Measurements from ENCODE around the gene ZNF724.
"Not testable (repeated sequence)": the region's sequence is repeated elsewhere in the genome, so short reads cannot be mapped to it uniquely, and the experiment has no call there.

Gene ZNF724

DNA sequence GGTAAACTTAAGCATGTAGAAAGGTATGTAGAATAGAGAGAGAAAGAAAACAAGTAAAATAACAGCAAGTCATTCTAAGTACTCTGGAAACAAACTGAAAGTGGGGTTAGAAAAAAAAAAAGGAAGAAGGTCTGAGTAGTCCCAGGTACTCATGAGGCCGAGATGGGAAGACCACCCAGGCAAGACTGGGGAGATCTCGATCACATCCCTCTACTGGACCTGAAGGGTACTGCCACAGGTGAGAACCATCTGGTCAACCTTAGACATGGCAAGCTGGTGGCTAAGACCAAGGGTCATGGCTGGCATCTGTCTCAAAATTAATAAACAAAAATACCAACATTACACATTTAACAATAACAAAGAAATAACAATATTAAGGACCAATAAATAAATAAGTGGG lies 36.3 kb upstream of the ZNF724 start:
- Histone ChIP-seq H3K4me2 (ENCODE audit: low read length) (no peak overlapping the region), H3K27ac (ENCODE audit: low read depth, low read length) (no peak overlapping the region), H3K14ac (ENCODE audit: low read length) (no peak overlapping the region), H2BK12ac (ENCODE audit: low read length) (no peak overlapping the region), H3K4me3 (ENCODE audit: low read depth, low read length) (no peak overlapping the region), H3K36me3 (ENCODE audit: control insufficient read depth in 1 of 2, insufficient read depth in 2 of 2, low read length in 2 of 2) (peaks cover 0 to 2% of the 10 kb centered on the region in 2 experiments), H4K12ac (ENCODE audit: low read depth, low read length) (no peak overlapping the region), H3K79me2 (ENCODE audit: control insufficient read depth, insufficient read depth, low read length, poor library complexity) (no peaks in the 10 kb centered on the region), H3K18ac (ENCODE audit: low read length) (no peak overlapping the region), H4K91ac (ENCODE audit: low read depth, low read length) (no peak overlapping the region), H3K4ac (ENCODE audit: low read depth, low read length) (no peak overlapping the region), H3K4me1 (ENCODE audit: control insufficient read depth in 1 of 2, insufficient read depth in 2 of 2, low read length in 2 of 2) (no peaks in the 10 kb centered on the region), H3K23ac (ENCODE audit: low read length) (no peak overlapping the region), H3K9me3 (ENCODE audit: insufficient read depth, low read depth, low read length) (peaks cover 8% of the 10 kb centered on the region), H3K27me3 (ENCODE audit: insufficient read depth, low read length) (no peaks in the 10 kb centered on the region), H3K9ac (ENCODE audit: low read length) (no peak overlapping the region), H2BK5ac (ENCODE audit: low read depth, low read length, poor library complexity) (no peak overlapping the region), H2AFZ (ENCODE audit: insufficient read depth, low read length, poor library complexity) (no peak overlapping the region), H2BK120ac (ENCODE audit: insufficient read depth, low read length, poor library complexity) (no peak overlapping the region), H4K8ac (ENCODE audit: low read depth, low read length) (no peak overlapping the region), H3K79me1 (ENCODE audit: low read length) (no peaks in the 10 kb centered on the region), H2AK5ac (ENCODE audit: low read length) (no peak overlapping the region)
- peak in 1 of 2 donors; percentile 7 for DNase-seq
- no CpG with 5 or more reads among the region's 2 CpGs for WGBS (ENCODE audit: extremely low coverage, insufficient coverage, insufficient read length)

DNA sequence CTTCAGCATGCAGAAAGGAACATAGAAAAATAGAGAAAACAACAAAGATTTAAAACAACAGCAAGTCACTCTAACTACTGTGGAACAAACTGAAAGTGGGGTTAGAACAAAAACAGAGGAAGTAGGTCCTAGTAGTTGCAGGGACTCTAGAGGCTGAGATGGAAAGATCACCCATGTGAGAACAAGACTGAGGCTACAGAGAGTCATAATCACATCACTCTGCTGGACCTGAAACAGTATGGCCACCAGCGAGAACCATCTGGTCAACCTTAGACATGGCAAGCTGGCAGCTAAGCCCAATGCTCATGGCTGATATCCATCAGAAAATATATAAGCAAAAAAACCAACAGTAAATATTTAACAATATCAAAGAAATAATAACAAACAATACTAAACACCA lies 35.8 kb upstream of the ZNF724 start:
- H4K91ac ChIP-seq (ENCODE audit: low read depth, low read length) = no peak overlapping the region
- no peak overlapping the region for H2BK120ac ChIP-seq (ENCODE audit: insufficient read depth, low read length, poor library complexity)
- H2BK5ac ChIP-seq (ENCODE audit: low read depth, low read length, poor library complexity) = no peak overlapping the region
- H3K4me2 ChIP-seq (ENCODE audit: low read length) = no peak overlapping the region
- H3K14ac ChIP-seq (ENCODE audit: low read length) = no peak overlapping the region
- H3K9ac ChIP-seq (ENCODE audit: low read length) = no peak overlapping the region
- no peak overlapping the region for H4K12ac ChIP-seq (ENCODE audit: low read depth, low read length)
- H3K27me3 ChIP-seq (ENCODE audit: insufficient read depth, low read length) = no peaks in the 10 kb centered on the region
- H3K9me3 ChIP-seq (ENCODE audit: insufficient read depth, low read depth, low read length) = peaks cover 8% of the 10 kb centered on the region
- DNase-seq = peak in 1 of 2 donors; percentile 12
- no peaks in the 10 kb centered on the region for H3K4me1 ChIP-seq (ENCODE audit: control insufficient read depth in 1 of 2, insufficient read depth in 2 of 2, low read length in 2 of 2)
- no peaks in the 10 kb centered on the region for H3K79me1 ChIP-seq (ENCODE audit: low read length)
- no peak overlapping the region for H3K18ac ChIP-seq (ENCODE audit: low read length)
- no peaks in the 10 kb centered on the region for H3K79me2 ChIP-seq (ENCODE audit: control insufficient read depth, insufficient read depth, low read length, poor library complexity)
- H3K36me3 ChIP-seq (ENCODE audit: control insufficient read depth in 1 of 2, insufficient read depth in 2 of 2, low read length in 2 of 2) = peaks cover 0 to 2% of the 10 kb centered on the region in 2 experiments
- no CpG with 5 or more reads among the region's 1 CpG for WGBS (ENCODE audit: extremely low coverage, insufficient coverage, insufficient read length)
- H2AK5ac ChIP-seq (ENCODE audit: low read length) = no peak overlapping the region
- H3K4me3 ChIP-seq (ENCODE audit: low read depth, low read length) = no peak overlapping the region
- H4K8ac ChIP-seq (ENCODE audit: low read depth, low read length) = no peak overlapping the region
- H3K4ac ChIP-seq (ENCODE audit: low read depth, low read length) = no peak overlapping the region
- H2AFZ ChIP-seq (ENCODE audit: insufficient read depth, low read length, poor library complexity) = no peak overlapping the region
- H2BK12ac ChIP-seq (ENCODE audit: low read length) = no peak overlapping the region
- no peak overlapping the region for H3K23ac ChIP-seq (ENCODE audit: low read length)
- H3K27ac ChIP-seq (ENCODE audit: low read depth, low read length) = no peak overlapping the region

DNA sequence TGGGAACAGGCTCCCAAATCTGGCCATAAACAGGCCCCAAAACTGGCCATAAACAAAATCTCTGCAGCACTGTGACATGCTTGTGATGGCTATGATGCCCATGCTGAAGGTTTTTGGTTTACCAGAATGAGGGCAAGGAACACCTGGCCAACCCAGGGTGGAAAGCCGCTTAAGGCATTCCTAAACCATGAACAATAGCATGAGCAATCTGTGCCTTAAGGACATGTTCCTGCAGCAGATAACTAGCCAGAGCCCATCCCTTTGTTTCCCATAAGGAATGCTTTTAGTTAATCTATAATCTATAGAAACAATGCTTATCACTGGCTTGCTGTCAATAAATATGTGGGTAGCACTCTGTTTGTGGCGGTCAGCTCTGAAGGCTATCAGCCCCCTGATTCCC lies 35.1 kb upstream of the ZNF724 start:
- peak; percentile 62 to 78 for DNase-seq
- not testable (repeated sequence) for H3K4me1 ChIP-seq (ENCODE audit: control insufficient read depth in 1 of 2, insufficient read depth in 2 of 2, low read length in 2 of 2); H4K12ac ChIP-seq (ENCODE audit: low read depth, low read length); H3K4ac ChIP-seq (ENCODE audit: low read depth, low read length); H3K36me3 ChIP-seq (ENCODE audit: control insufficient read depth in 1 of 2, insufficient read depth in 2 of 2, low read length in 2 of 2); H2AFZ ChIP-seq (ENCODE audit: insufficient read depth, low read length, poor library complexity); H3K79me2 ChIP-seq (ENCODE audit: control insufficient read depth, insufficient read depth, low read length, poor library complexity); H2AK5ac ChIP-seq (ENCODE audit: low read length); H3K9ac ChIP-seq (ENCODE audit: low read length); H3K23ac ChIP-seq (ENCODE audit: low read length); H3K14ac ChIP-seq (ENCODE audit: low read length); H3K79me1 ChIP-seq (ENCODE audit: low read length); H3K27me3 ChIP-seq (ENCODE audit: insufficient read depth, low read length); H3K27ac ChIP-seq (ENCODE audit: low read depth, low read length); H4K8ac ChIP-seq (ENCODE audit: low read depth, low read length); H2BK5ac ChIP-seq (ENCODE audit: low read depth, low read length, poor library complexity); H3K4me3 ChIP-seq (ENCODE audit: low read depth, low read length); H2BK120ac ChIP-seq (ENCODE audit: insufficient read depth, low read length, poor library complexity); H3K4me2 ChIP-seq (ENCODE audit: low read length); H4K91ac ChIP-seq (ENCODE audit: low read depth, low read length); H3K9me3 ChIP-seq (ENCODE audit: insufficient read depth, low read depth, low read length); H2BK12ac ChIP-seq (ENCODE audit: low read length); H3K18ac ChIP-seq (ENCODE audit: low read length)
- no CpG with 5 or more reads among the region's 2 CpGs for WGBS (ENCODE audit: extremely low coverage, insufficient coverage, insufficient read length)

DNA sequence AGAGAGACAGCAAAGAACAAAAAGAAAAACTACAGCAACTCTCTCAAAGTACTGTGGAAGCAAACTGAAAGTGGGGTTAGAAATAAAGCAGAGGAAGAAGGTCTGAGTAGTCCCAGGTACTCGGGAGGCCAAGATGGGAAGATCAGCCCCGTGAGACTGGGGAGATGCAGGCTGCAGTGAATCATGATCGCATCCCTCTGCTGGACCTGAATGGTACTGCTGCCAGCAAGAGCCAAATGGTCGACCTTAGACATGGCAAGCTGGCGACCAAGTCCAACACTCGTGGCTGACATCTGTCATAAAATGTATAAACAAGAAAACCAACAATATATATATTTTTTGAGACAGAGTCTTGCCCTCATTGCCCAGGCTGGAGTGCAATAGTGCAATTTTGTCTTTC lies 33.7 kb upstream of the ZNF724 start:
- Histone ChIP-seq H2BK120ac (ENCODE audit: insufficient read depth, low read length, poor library complexity) (no peak overlapping the region), H3K23ac (ENCODE audit: low read length) (no peak overlapping the region), H3K14ac (ENCODE audit: low read length) (no peak overlapping the region), H3K79me2 (ENCODE audit: control insufficient read depth, insufficient read depth, low read length, poor library complexity) (no peaks in the 10 kb centered on the region), H2BK12ac (ENCODE audit: low read length) (no peak overlapping the region), H4K8ac (ENCODE audit: low read depth, low read length) (no peak overlapping the region), H3K9me3 (ENCODE audit: insufficient read depth, low read depth, low read length) (peaks cover 6% of the 10 kb centered on the region), H2AFZ (ENCODE audit: insufficient read depth, low read length, poor library complexity) (no peak overlapping the region), H2AK5ac (ENCODE audit: low read length) (no peak overlapping the region), H4K91ac (ENCODE audit: low read depth, low read length) (no peak overlapping the region), H3K36me3 (ENCODE audit: control insufficient read depth in 1 of 2, insufficient read depth in 2 of 2, low read length in 2 of 2) (peaks cover 0 to 2% of the 10 kb centered on the region in 2 experiments), H3K4me2 (ENCODE audit: low read length) (no peak overlapping the region), H3K27ac (ENCODE audit: low read depth, low read length) (no peak overlapping the region), H3K27me3 (ENCODE audit: insufficient read depth, low read length) (no peaks in the 10 kb centered on the region), H3K18ac (ENCODE audit: low read length) (no peak overlapping the region), H3K4ac (ENCODE audit: low read depth, low read length) (no peak overlapping the region), H3K4me1 (ENCODE audit: control insufficient read depth in 1 of 2, insufficient read depth in 2 of 2, low read length in 2 of 2) (no peaks in the 10 kb centered on the region), H2BK5ac (ENCODE audit: low read depth, low read length, poor library complexity) (no peak overlapping the region), H3K4me3 (ENCODE audit: low read depth, low read length) (no peak overlapping the region), H3K9ac (ENCODE audit: low read length) (no peak overlapping the region), H4K12ac (ENCODE audit: low read depth, low read length) (no peak overlapping the region), H3K79me1 (ENCODE audit: low read length) (no peaks in the 10 kb centered on the region)
- no CpG with 5 or more reads among the region's 6 CpGs for WGBS (ENCODE audit: extremely low coverage, insufficient coverage, insufficient read length)
- peak; percentile 62 to 68 for DNase-seq

Measured in trophoblast cell (in vitro differentiated cells and primary cell).